Adrenal gland (tissue), 5 donors: Measurements from ENCODE around the gene DLG2.

Source experiments
- CTCF ChIP-seq, 6 experiments: fragments of 450-650 bp in 4 of 6; fragments of 200-600 bp in 2 of 6; sonication (generic) in 1 of 6; IDR thresholded peaks; 1 replicate in 5 of 6; 2 replicates in 1 of 6; pipeline versions ENCODE4 v1.5.1 to v1.8.0; 2016 to 2021; ENCODE audit warnings: antibody characterized with exemption in 6 of 6, mild to moderate bottlenecking in 2 of 6, moderate library complexity in 1 of 6
- POLR2A ChIP-seq, 2 donors: fragments of 450-650 bp; IDR thresholded peaks; one replicate each; pipeline ENCODE4 v1.6.1; 2017; ENCODE audit warnings: antibody characterized with exemption in 2 of 2, mild to moderate bottlenecking in 2 of 2, moderate library complexity in 1 of 2
- donor health status: DM: no; HTN: no; CAD: no.

DNA sequence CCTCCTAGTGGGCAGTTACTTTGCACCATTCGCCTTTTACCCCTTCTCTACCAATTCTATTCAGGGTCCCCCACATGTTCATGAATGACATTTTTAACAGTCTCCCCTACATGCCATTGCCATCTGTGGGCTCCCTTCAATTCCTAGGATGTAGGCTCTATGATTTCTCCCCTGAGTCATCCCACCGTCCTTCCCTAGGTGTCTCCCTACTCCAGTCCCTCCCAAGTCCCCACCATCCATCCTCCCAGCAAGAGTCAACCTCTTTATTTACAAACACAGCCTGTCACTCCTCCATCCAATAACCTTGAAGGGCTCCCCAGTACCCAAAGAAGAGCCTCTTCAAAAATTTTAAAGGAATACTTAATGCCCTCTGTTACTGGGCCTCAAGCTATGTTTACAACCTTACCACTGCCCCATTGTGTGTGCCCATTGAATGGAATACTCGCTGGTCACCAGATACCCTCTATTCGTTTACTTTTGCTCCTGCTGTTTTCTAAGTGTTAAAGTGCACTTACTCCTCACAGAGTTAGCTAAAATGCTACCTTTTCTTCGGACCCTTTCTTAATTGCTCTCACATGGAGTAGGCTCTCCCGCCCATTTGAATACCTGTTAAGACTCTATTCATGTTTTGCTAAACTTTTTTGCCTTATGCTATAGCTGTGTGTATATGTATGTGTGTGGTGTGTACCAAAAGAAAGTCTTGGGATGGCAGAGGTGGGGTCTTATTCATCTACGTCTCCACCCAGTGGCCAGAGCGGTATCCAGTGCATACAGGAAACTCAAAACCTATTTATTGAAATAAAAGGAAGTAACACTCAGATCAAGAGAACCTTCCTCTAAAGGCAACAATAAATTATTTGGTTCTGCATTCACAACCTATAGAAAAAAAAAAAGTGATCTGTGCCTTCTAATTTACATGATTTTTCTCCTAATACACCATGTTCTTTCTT, 2105.2 kb downstream of the DLG2 start:
- TF ChIP-seq CTCF (IDR thresholded peaks at IDR 0.05) (no peak), POLR2A (IDR thresholded peaks at IDR 0.05) (no peak)
